GM23338 (cell line): ENCODE results near the gene DNAJC15. TPM values are rescaled to one million over a fixed set of nuclear protein-coding genes. Genes with fewer than 3 reads are reported as not detected.

Source experiments
- ATAC-seq: fragments of 200-7000 bp; cut with Tn5 transposase; 3 replicates; pipeline ENCODE4 v1.9.1; 2020
- DNase-seq: peaks from one replicate; pipeline ENCODE4 v3.0.0-alpha.2; 2015; ENCODE audit warnings: low spot score
- H2AFZ ChIP-seq: fragments of 200-600 bp; sonication (generic); 2 replicates; pipeline ENCODE4 v1.8.0; 2016; ENCODE audit warnings: antibody characterized with exemption, mild to moderate bottlenecking, moderate library complexity
- H3F3A ChIP-seq: fragments of 200-600 bp; sonication (generic); replicated peaks from 2 replicates; pipeline ENCODE4 v1.8.0; 2017; ENCODE audit warnings: antibody characterized with exemption, mixed run types, low read depth
- H3K27ac ChIP-seq: fragments of 200-600 bp; sonication (generic); 2 replicates; pipeline ENCODE4 v1.6.1; 2016; ENCODE audit warnings: low read depth
- H3K27me3 ChIP-seq: fragments of 200-600 bp; sonication (generic); 2 replicates; pipeline ENCODE4 v1.8.0; 2016; ENCODE audit warnings: mild to moderate bottlenecking, mixed run types, moderate library complexity; ENCODE audit not compliant: insufficient read depth
- H3K36me3 ChIP-seq: fragments of 200-600 bp; sonication (generic); 2 replicates; pipeline ENCODE4 v1.8.0; 2016; ENCODE audit warnings: mild to moderate bottlenecking; ENCODE audit not compliant: insufficient read depth
- H3K4me1 ChIP-seq: fragments of 200-600 bp; sonication (generic); 2 replicates; pipeline ENCODE4 v1.8.0; 2016; ENCODE audit warnings: mild to moderate bottlenecking, moderate library complexity; ENCODE audit not compliant: insufficient read depth
- H3K4me2 ChIP-seq: fragments of 200-600 bp; sonication (generic); 2 replicates; pipeline ENCODE4 v1.7.1; 2017; ENCODE audit warnings: mixed run types
- H3K4me3 ChIP-seq: fragments of 200-600 bp; sonication (generic); 2 replicates; pipeline ENCODE4 v1.6.1; 2016; ENCODE audit warnings: mixed run types
- H3K79me2 ChIP-seq: fragments of 200-600 bp; sonication (generic); replicated peaks from 2 replicates; pipeline ENCODE4 v1.8.0; 2017; ENCODE audit warnings: mild to moderate bottlenecking; ENCODE audit not compliant: insufficient read depth
- H3K9me2 ChIP-seq: fragments of 200-600 bp; sonication (generic); 2 replicates; pipeline ENCODE4 v1.8.0; 2017; ENCODE audit not compliant: insufficient read depth
- H4K20me1 ChIP-seq: fragments of 200-600 bp; sonication (generic); replicated peaks from 2 replicates; pipeline ENCODE4 v1.8.0; 2017; ENCODE audit warnings: mild to moderate bottlenecking; ENCODE audit not compliant: insufficient read depth
- H3K27ac Mint-ChIP-seq: 2 replicates; pipeline ENCODE4 v1.8.0; 2020; ENCODE audit warnings: inconsistent platforms, mild to moderate bottlenecking, moderate library complexity, mixed read lengths
- H3K27me3 Mint-ChIP-seq: 3 replicates; pipeline ENCODE4 v1.8.0; 2022; ENCODE audit warnings: low read depth, mild to moderate bottlenecking, moderate library complexity, mixed read lengths, inconsistent platforms; ENCODE audit not compliant: insufficient read depth, poor library complexity
- H3K36me3 Mint-ChIP-seq: 3 replicates; pipeline ENCODE4 v1.8.0; 2021; ENCODE audit warnings: low read depth, mild to moderate bottlenecking, inconsistent platforms, moderate library complexity, mixed read lengths
- H3K4me1 Mint-ChIP-seq: 3 replicates; pipeline ENCODE4 v1.8.0; 2020; ENCODE audit warnings: mild to moderate bottlenecking, inconsistent platforms, mixed read lengths
- H3K4me3 Mint-ChIP-seq: 3 replicates; pipeline ENCODE4 v1.8.0; 2021; ENCODE audit warnings: moderate library complexity, mild to moderate bottlenecking, inconsistent platforms, mixed read lengths
- H3K9me3 Mint-ChIP-seq: 3 replicates; pipeline ENCODE4 v1.8.0; 2020; ENCODE audit warnings: moderate library complexity, mild to moderate bottlenecking, inconsistent platforms, mixed read lengths
- CREB1 ChIP-seq: fragments of 250-450 bp; sonication (Bioruptor Pico); IDR thresholded peaks from 2 replicates; pipeline ENCODE4 v1.5.0; 2020; ENCODE audit warnings: low read depth, mild to moderate bottlenecking, moderate library complexity
- CTCF ChIP-seq, 2 experiments: fragments of 200-600 bp in 1 of 2; sonication (generic) in 1 of 2; conservative IDR thresholded peaks; 2 replicates each; pipeline versions ENCODE4 v1.5.1 to v1.6.1; 2016 to 2017; ENCODE audit warnings: antibody characterized with exemption in 2 of 2, low read depth in 2 of 2, mild to moderate bottlenecking in 2 of 2, moderate library complexity in 1 of 2
- ETS1 ChIP-seq: IDR thresholded peaks from 2 replicates; pipeline ENCODE4 v1.6.1; 2016; ENCODE audit warnings: antibody characterized with exemption
- EZH2 ChIP-seq: fragments of 200-600 bp; sonication (generic); IDR thresholded peaks from one replicate; pipeline ENCODE4 v1.8.0; 2017; ENCODE audit warnings: antibody characterized with exemption, mild to moderate bottlenecking, low read depth; ENCODE audit not compliant: unreplicated experiment
- EZH2phosphoT487 ChIP-seq: fragments of 200-600 bp; sonication (generic); IDR thresholded peaks from one replicate; pipeline ENCODE4 v1.8.1; 2018; ENCODE audit warnings: antibody characterized with exemption; ENCODE audit not compliant: unreplicated experiment
- JUNB ChIP-seq: IDR thresholded peaks from one replicate; pipeline ENCODE4 v1.6.1; 2016; ENCODE audit warnings: antibody characterized with exemption; ENCODE audit not compliant: unreplicated experiment
- NANOG ChIP-seq: IDR thresholded peaks from 2 replicates; pipeline ENCODE4 v1.6.1; 2016; ENCODE audit warnings: antibody characterized with exemption, borderline replicate concordance
- POLR2AphosphoS5 ChIP-seq: IDR thresholded peaks from 2 replicates; pipeline ENCODE4 v1.6.1; 2016; ENCODE audit warnings: antibody characterized with exemption, low read depth
- REST ChIP-seq: IDR thresholded peaks from one replicate; pipeline ENCODE4 v1.6.1; 2018; ENCODE audit warnings: antibody characterized with exemption; ENCODE audit not compliant: unreplicated experiment
- STAT1 ChIP-seq: IDR thresholded peaks from one replicate; pipeline ENCODE4 v1.6.1; 2016; ENCODE audit warnings: antibody characterized with exemption; ENCODE audit not compliant: unreplicated experiment
- ZNF114 ChIP-seq: fragments of 250-450 bp; sonication (Bioruptor Pico); IDR thresholded peaks from 2 replicates; pipeline ENCODE4 v1.5.0; 2020; ENCODE audit warnings: mild to moderate bottlenecking, moderate library complexity
- ZNF331 ChIP-seq: fragments of 250-450 bp; sonication (Bioruptor Pico); IDR thresholded peaks from 2 replicates; pipeline ENCODE4 v1.5.0; 2020; ENCODE audit warnings: low read depth, mild to moderate bottlenecking, moderate library complexity
- ZNF462 ChIP-seq: fragments of 250-450 bp; sonication (Bioruptor Pico); IDR thresholded peaks from 2 replicates; pipeline ENCODE4 v1.5.0; 2020; ENCODE audit warnings: mild to moderate bottlenecking, moderate library complexity
- polyA plus RNA-seq: library from polyadenylated mRNA; unstranded; fragments of >200 nt; fragmentation: Nextera tagmentation; extraction: Ambion mirVana; gene quantifications from 2 replicates; pipeline ENCODE4 v1.2.1, GENCODE V29; 2016
- total RNA-seq: library from RNA; depleted of rRNA; stranded (reverse); fragments of >200 nt; shearing (Covaris generic); gene quantifications from 2 replicates; pipeline ENCODE4 v1.2.3, GENCODE V29; 2014

Gene DNAJC15
- total and polyA plus RNA-seq, 2 experiments from 2014 or later, result 11.4 to 80.4 TPM

GRCh38 chr13:43016226-43016625, 7.2 kb upstream of the DNAJC15 start (continued):
- TF ChIP-seq CTCF (conservative IDR thresholded peaks at IDR 0.05; ENCODE audit: low read depth in 2 of 2) (no peak), POLR2AphosphoS5 (no peak), REST (no peak), ZNF114 (CRISPR knock-in tag) (no peak), JUNB (no peak), CREB1 (CRISPR knock-in tag) (no peak)

GRCh38 chr13:43019811-43020210, 3.6 kb upstream of the DNAJC15 start:
- no peak for ATAC-seq
- H3K4me1 ChIP-seq, result peaks cover 14% of the 10 kb centered on the region
- H3K27ac Mint-ChIP-seq, result no peak overlapping the region
- TF ChIP-seq EZH2phosphoT487, result no peak
- TF ChIP-seq EZH2, result no peak
- TF ChIP-seq CREB1 (CRISPR knock-in tag), result no peak
- no peak for TF ChIP-seq ETS1
- no peak for TF ChIP-seq JUNB
- no peak for TF ChIP-seq ZNF462 (CRISPR knock-in tag)
- TF ChIP-seq ZNF331, result no peak
- no peak for TF ChIP-seq STAT1
- TF ChIP-seq ZNF114 (CRISPR knock-in tag), result no peak
- no peak for TF ChIP-seq POLR2AphosphoS5
- no peak for TF ChIP-seq NANOG

More at GRCh38 chr13:43019811-43020210, 3.6 kb upstream of the DNAJC15 start:
- Histone ChIP-seq H3K4me3 (no peak overlapping the region), H3K27ac (no peak overlapping the region), H3K27me3 (no peaks in the 10 kb centered on the region), H3K9me2 (no peaks in the 10 kb centered on the region), H3K36me3 (no peaks in the 10 kb centered on the region), H2AFZ (peak overlapping the region; percentile 19), H4K20me1 (no peaks in the 10 kb centered on the region), H3K79me2 (peaks cover 10% of the 10 kb centered on the region), H3K4me2 (no peak overlapping the region), H3F3A (no peaks in the 10 kb centered on the region)
- no peak for DNase-seq
- Mint-ChIP-seq H3K4me1 (peaks cover 7% of the 10 kb centered on the region), H3K36me3 (peaks cover 5% of the 10 kb centered on the region; the same call in 2 of the 3 replicates), H3K4me3 (no peak overlapping the region), H3K9me3 (peaks cover 6% of the 10 kb centered on the region; the same call in 2 of the 3 replicates), H3K27me3 (peaks cover 12% of the 10 kb centered on the region)
